T-helper 1 cell treated with Interleukin-12 subunit alpha and Interleukin-12 subunit beta and Interleukin-4 antibody, amounts not matched to agents 30 μg/mL and 1 μg/mL, for 36 hours (primary cell): ENCODE data around the gene TOM1.
A peak's percentile ranks its signal among the peaks of the same experiment; 100 is the strongest.
"Not testable (repeated sequence)": the region's sequence is repeated elsewhere in the genome, so short reads cannot be mapped to it uniquely, and the experiment has no call there.

ENCODE experiments used
- H3K27ac Mint-ChIP-seq: one replicate; pipeline ENCODE4 v1.8.0; 2021; ENCODE audit warnings: mild to moderate bottlenecking, mixed read lengths
- H3K27me3 Mint-ChIP-seq: one replicate; pipeline ENCODE4 v1.8.0; 2021; ENCODE audit warnings: low read depth, mixed read lengths
- H3K36me3 Mint-ChIP-seq: one replicate; pipeline ENCODE4 v1.8.0; 2021; ENCODE audit warnings: low read depth, mixed read lengths
- H3K4me1 Mint-ChIP-seq: one replicate; pipeline ENCODE4 v1.8.0; 2021; ENCODE audit warnings: low read depth, mixed read lengths
- H3K4me3 Mint-ChIP-seq: one replicate; pipeline ENCODE4 v1.8.0; 2021; ENCODE audit warnings: mild to moderate bottlenecking, moderate library complexity, mixed read lengths
- H3K9me3 Mint-ChIP-seq: one replicate; pipeline ENCODE4 v1.8.0; 2021; ENCODE audit warnings: mixed read lengths

TOM1 gene

GRCh38 chr22:35352214-35353111 is 52.8 kb downstream of the TOM1 start:
- H3K4me3 Mint-ChIP-seq: no peak overlapping the region
- no peaks in the 10 kb centered on the region for H3K9me3 Mint-ChIP-seq
- peaks cover 18% of the 10 kb centered on the region for H3K4me1 Mint-ChIP-seq
- peak overlapping the region; percentile 59 for H3K27ac Mint-ChIP-seq
- no peaks in the 10 kb centered on the region for H3K36me3 Mint-ChIP-seq
- peaks cover 4% of the 10 kb centered on the region for H3K27me3 Mint-ChIP-seq

- Mint-ChIP-seq H3K4me3 (no peak overlapping the region), H3K36me3 (no peaks in the 10 kb centered on the region), H3K27ac (no peak overlapping the region), H3K27me3 (peaks cover 8% of the 10 kb centered on the region), H3K9me3 (no peaks in the 10 kb centered on the region), H3K4me1 (peaks cover 18% of the 10 kb centered on the region)
These were observed 53.6 kb downstream of the TOM1 start for GRCh38 chr22:35353318-35353717.

DNA sequence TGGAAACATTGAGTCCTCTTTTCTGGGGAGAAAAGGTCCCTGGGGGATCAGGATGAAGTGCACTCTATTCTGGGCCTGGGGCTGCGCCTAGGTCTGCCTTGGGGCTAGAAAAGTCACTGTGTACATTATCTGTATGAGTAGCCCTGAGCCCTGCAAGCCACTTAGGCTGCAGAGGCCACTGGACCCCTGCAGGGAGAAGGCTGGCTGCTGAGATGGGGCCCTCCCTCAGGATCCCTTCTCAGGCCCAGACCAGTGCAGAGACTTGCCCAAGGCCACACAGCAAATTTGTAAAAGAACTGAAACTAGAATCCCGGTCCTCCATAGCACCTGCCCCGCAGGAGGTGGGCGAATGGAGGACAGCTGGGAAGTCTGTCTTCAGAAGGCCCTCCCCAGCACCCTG is 54.4 kb downstream of the TOM1 start:
- H3K36me3 Mint-ChIP-seq: no peaks in the 10 kb centered on the region
- no peak overlapping the region for H3K4me3 Mint-ChIP-seq
- H3K4me1 Mint-ChIP-seq: peaks cover 18% of the 10 kb centered on the region
- H3K27ac Mint-ChIP-seq: no peak overlapping the region
- H3K27me3 Mint-ChIP-seq: peaks cover 11% of the 10 kb centered on the region
- no peaks in the 10 kb centered on the region for H3K9me3 Mint-ChIP-seq

GRCh38 chr22:35357883-35358621 is 58.4 kb downstream of the TOM1 start:
- Mint-ChIP-seq H3K4me3 (no peak overlapping the region), H3K9me3 (no peaks in the 10 kb centered on the region), H3K36me3 (no peaks in the 10 kb centered on the region), H3K27me3 (peaks cover 11% of the 10 kb centered on the region), H3K4me1 (peaks cover 2% of the 10 kb centered on the region), H3K27ac (no peak overlapping the region)

GRCh38 chr22:35359380-35360065 is 59.8 kb downstream of the TOM1 start:
- Mint-ChIP-seq H3K9me3 (no peaks in the 10 kb centered on the region), H3K27ac (no peak overlapping the region), H3K27me3 (peaks cover 11% of the 10 kb centered on the region), H3K4me3 (no peak overlapping the region), H3K36me3 (no peaks in the 10 kb centered on the region), H3K4me1 (peaks cover 2% of the 10 kb centered on the region)

DNA sequence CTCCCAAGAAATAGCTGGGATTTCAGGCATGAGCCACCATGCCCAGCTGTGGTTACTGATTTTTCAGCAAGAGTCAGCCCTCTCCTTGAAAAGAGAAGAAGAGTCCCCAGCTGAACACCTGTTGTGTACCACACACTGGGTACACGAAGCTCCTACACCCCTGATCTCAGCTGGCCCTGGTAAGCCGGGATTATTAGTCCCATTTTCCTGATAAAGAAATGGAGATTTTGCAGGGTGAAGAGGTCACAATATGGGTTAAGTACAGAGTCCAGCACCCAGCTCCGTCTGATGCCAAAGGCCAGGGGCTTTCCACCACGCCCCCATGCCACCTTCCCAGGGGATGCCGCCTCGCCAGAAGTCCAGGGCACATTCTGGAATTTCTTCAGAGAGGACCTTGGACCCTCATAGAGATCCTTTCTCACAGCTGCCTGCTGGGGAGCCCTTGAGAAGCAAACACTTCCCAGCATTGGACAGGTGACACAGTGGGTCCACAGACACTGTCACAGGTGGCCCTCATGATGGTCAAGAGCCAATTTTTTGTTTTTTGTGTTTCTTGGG is 61.4 kb downstream of the TOM1 start:
- H3K36me3 Mint-ChIP-seq: no peaks in the 10 kb centered on the region
- H3K9me3 Mint-ChIP-seq: no peaks in the 10 kb centered on the region
- no peak overlapping the region for H3K27ac Mint-ChIP-seq
- H3K4me3 Mint-ChIP-seq: no peak overlapping the region
- H3K4me1 Mint-ChIP-seq: peaks cover 2% of the 10 kb centered on the region
- H3K27me3 Mint-ChIP-seq: peaks cover 20% of the 10 kb centered on the region

GRCh38 chr22:35363566-35364086 is 63.9 kb downstream of the TOM1 start:
- H3K9me3 Mint-ChIP-seq: no peaks in the 10 kb centered on the region
- no peaks in the 10 kb centered on the region for H3K4me1 Mint-ChIP-seq
- peaks cover 13% of the 10 kb centered on the region for H3K27me3 Mint-ChIP-seq
- no peak overlapping the region for H3K4me3 Mint-ChIP-seq
- no peak overlapping the region for H3K27ac Mint-ChIP-seq
- H3K36me3 Mint-ChIP-seq: no peaks in the 10 kb centered on the region

GRCh38 chr22:35364230-35364629 is 64.5 kb downstream of the TOM1 start:
- not testable (repeated sequence) for H3K27ac Mint-ChIP-seq, H3K4me1 Mint-ChIP-seq
- H3K27me3 Mint-ChIP-seq: peaks cover 13% of the 10 kb centered on the region

DNA sequence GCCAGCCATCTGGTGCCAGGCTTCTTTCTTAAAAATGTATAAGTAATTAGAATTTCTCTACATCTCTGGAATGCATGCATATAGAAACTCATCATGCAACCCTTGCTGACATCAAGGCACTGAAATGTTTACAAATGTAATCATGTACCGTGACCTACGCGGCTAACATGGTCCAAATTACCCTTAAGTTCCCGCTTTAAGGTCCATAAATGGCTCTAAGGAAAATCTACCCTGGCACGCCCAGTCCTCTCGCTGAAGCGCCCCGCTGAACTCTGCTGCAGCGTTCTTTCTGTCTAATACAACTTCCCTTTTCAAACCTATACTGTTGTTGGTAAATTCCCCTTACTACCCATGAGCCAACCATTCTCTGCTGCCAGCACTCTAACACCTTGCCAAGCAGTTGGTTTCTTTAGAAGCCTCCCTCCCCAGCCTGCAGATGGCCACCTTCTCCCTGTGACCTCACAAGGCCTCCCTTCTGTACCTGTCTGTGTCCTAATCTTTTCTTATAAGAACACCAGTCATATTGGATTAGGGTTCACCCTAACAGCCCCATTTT is 67.7 kb downstream of the TOM1 start:
- Mint-ChIP-seq H3K9me3 (no peaks in the 10 kb centered on the region), H3K4me3 (no peak overlapping the region), H3K4me1 (peaks cover 7% of the 10 kb centered on the region), H3K27ac (no peak overlapping the region), H3K27me3 (peaks cover 23% of the 10 kb centered on the region), H3K36me3 (no peaks in the 10 kb centered on the region)

More at GRCh38 chr22:35364230-35364629, 64.5 kb downstream of the TOM1 start:
- not testable (repeated sequence) for H3K4me3 Mint-ChIP-seq, H3K36me3 Mint-ChIP-seq, H3K9me3 Mint-ChIP-seq

DNA sequence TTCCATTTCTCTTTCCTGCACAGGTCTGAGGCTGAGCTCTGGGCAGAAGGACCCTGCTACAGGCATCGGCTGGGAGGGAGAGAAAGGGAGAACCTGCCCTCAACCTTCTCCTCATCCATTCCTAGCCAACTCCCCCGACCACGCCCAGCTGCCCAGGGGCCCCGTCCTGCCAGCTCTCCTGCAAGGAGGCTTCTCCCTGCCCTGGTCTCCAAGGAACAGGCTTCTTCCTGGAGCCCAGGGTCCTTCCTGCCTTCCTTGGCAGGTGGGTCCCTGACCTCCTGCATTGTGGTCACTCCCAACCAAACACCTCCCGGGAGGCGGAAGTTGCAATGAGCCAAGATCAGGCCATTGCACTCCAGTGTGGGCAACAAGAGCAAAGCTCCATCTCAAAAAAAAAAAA is 68.7 kb downstream of the TOM1 start:
- no peak overlapping the region for H3K4me3 Mint-ChIP-seq
- no peak overlapping the region for H3K27ac Mint-ChIP-seq
- peaks cover 23% of the 10 kb centered on the region for H3K27me3 Mint-ChIP-seq
- H3K4me1 Mint-ChIP-seq: peaks cover 7% of the 10 kb centered on the region
- H3K9me3 Mint-ChIP-seq: no peaks in the 10 kb centered on the region
- H3K36me3 Mint-ChIP-seq: no peaks in the 10 kb centered on the region

DNA sequence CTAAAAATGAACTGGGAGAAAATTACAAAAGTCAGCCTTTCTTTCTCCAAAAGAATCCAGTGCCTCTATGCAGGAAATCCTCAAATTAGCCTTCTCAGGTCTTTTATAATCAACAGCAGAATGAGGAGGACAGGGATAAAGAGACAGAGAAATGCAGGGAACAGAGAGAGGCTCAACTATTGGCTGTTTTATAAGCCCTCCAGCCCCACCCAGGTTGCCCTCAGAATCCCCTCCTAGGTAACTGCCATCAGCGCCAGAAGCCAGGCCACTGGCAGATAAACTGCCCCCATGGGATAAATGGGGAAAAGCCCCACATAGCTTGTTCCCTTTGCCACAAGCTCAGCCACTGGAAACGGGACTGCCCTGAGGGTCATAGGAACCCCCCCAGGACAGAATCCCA is 70.3 kb downstream of the TOM1 start:
- Mint-ChIP-seq H3K9me3 (no peaks in the 10 kb centered on the region), H3K27me3 (peaks cover 23% of the 10 kb centered on the region), H3K36me3 (no peaks in the 10 kb centered on the region), H3K4me1 (peaks cover 7% of the 10 kb centered on the region), H3K4me3 (no peak overlapping the region), H3K27ac (no peak overlapping the region)

- Mint-ChIP-seq H3K27me3 (peaks cover 12% of the 10 kb centered on the region), H3K4me1 (peaks cover 17% of the 10 kb centered on the region), H3K36me3 (no peaks in the 10 kb centered on the region), H3K27ac (no peak overlapping the region), H3K9me3 (no peaks in the 10 kb centered on the region), H3K4me3 (no peak overlapping the region)
These were observed 74.1 kb downstream of the TOM1 start for GRCh38 chr22:35373781-35374180.

DNA sequence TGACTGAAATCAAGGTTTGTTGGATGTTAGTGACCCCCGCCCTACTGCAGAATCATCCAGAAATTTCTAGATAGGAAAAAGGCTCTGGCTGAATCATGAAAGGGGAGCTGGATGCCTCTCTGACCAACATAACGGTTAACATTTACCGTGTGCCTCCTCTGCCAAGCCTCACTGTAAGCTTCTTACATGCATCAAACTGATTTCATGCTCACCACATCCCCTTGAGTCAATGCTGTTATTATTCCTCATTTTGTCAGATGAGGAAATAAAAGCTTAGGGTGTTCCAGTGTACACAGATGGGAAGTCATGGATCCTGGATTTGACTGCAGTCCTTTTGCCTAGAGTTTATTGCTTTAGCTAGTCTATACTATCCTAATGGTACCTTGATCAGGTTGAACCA is 75.3 kb downstream of the TOM1 start:
- Mint-ChIP-seq H3K27me3 (peaks cover 9% of the 10 kb centered on the region), H3K4me1 (peaks cover 17% of the 10 kb centered on the region), H3K9me3 (no peaks in the 10 kb centered on the region), H3K36me3 (no peaks in the 10 kb centered on the region), H3K4me3 (no peak overlapping the region), H3K27ac (no peak overlapping the region)

DNA sequence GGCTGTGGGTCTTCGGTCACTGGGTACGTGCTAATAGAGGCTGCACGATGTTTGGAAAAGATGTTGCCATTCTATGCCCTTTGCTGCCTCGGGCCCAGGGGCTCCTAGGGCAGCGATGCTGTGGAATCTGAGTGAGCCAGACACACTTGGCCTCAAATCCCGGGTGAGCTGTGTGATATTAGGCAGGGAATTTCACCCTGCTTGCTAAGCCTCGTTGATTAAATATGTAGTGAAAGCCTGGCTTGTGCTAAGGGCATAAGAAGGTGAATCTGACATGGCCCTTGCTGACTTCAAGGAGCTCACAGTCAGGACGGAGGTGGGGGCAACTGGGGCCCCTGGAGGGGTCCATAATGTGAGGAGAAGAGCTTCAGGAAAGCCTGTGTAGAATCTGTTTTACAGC is 75.8 kb downstream of the TOM1 start:
- Mint-ChIP-seq H3K27me3 (peaks cover 12% of the 10 kb centered on the region), H3K4me1 (peaks cover 20% of the 10 kb centered on the region), H3K27ac (no peak overlapping the region), H3K9me3 (no peaks in the 10 kb centered on the region), H3K4me3 (no peak overlapping the region), H3K36me3 (no peaks in the 10 kb centered on the region)
